IMR-90 (cell line): ENCODE results near the gene PARD3. TPM values are rescaled to one million over a fixed set of nuclear protein-coding genes. Genes with fewer than 3 reads are reported as not detected.

Experiments
- ATAC-seq: fragments of 200-7000 bp; cut with Tn5 transposase; 2 replicates; pipeline ENCODE4 v1.9.1; 2020; ENCODE audit warnings: low read depth, mild to moderate bottlenecking, moderate library complexity
- BruUV-seq: library from RNA; stranded (reverse); fragments of 400-500 nt; replicated peaks from 2 replicates; lab custom pipeline; 2021; lab: Mats Ljungman, UMichigan
- CTCF ChIA-PET: fragments of 300-600 bp; formaldehyde crosslinking; extraction: SDS; loops from one replicate; lab custom pipeline; 2021; ENCODE audit warnings: antibody characterized with exemption; lab: Yijun Ruan, JAX
- POLR2A ChIA-PET: fragments of 300-600 bp; sonication (Branson Sonifier 250); formaldehyde crosslinking; loops from one replicate; lab custom pipeline; 2022; ENCODE audit warnings: antibody characterized with exemption; ENCODE audit not compliant: unreplicated experiment; lab: Charles Lee
- DNase-seq: peaks from one replicate; pipeline ENCODE4 v3.0.0; 2013
- H2AFZ ChIP-seq: replicated peaks from 2 replicates; pipeline ENCODE3; 2013; ENCODE audit warnings: low read length, mild to moderate bottlenecking; ENCODE audit not compliant: poor library complexity
- H2AK5ac ChIP-seq: 2 replicates; pipeline ENCODE4 v1.6.1; 2013; ENCODE audit warnings: low read depth, low read length, inconsistent platforms
- H2AK9ac ChIP-seq: replicated peaks from 2 replicates; pipeline ENCODE3; 2013; ENCODE audit warnings: mild to moderate bottlenecking, low read depth, low read length, moderate library complexity; ENCODE audit not compliant: poor library complexity
- H2BK120ac ChIP-seq: 2 replicates; pipeline ENCODE4 v1.6.1; 2013; ENCODE audit warnings: low read depth, low read length, inconsistent platforms
- H2BK15ac ChIP-seq: 3 replicates; pipeline ENCODE4 v1.6.1; 2013; ENCODE audit warnings: low read depth, low read length, inconsistent platforms
- H2BK20ac ChIP-seq: 2 replicates; pipeline ENCODE4 v1.6.1; 2013; ENCODE audit warnings: low read depth, mild to moderate bottlenecking, inconsistent platforms, low read length, moderate library complexity
- H2BK5ac ChIP-seq: 2 replicates; pipeline ENCODE4 v1.6.1; 2013; ENCODE audit warnings: mild to moderate bottlenecking, low read depth, low read length, inconsistent platforms; ENCODE audit not compliant: poor library complexity, severe bottlenecking
- H3K14ac ChIP-seq: replicated peaks from 2 replicates; pipeline ENCODE4 v1.6.1; 2013; ENCODE audit warnings: low read depth, low read length, inconsistent platforms
- H3K18ac ChIP-seq: 2 replicates; pipeline ENCODE4 v1.6.1; 2013; ENCODE audit warnings: low read depth, low read length, control low read depth
- H3K23ac ChIP-seq: 2 replicates; pipeline ENCODE4 v1.6.1; 2013; ENCODE audit warnings: low read depth, low read length, inconsistent platforms
- H3K27ac ChIP-seq: 2 replicates; pipeline ENCODE4 v1.5.1; 2013; ENCODE audit warnings: mild to moderate bottlenecking, control low read depth, low read length; ENCODE audit not compliant: insufficient read depth
- H3K27me3 ChIP-seq: 2 replicates; pipeline ENCODE4 v1.6.1; 2013; ENCODE audit warnings: low read length; ENCODE audit not compliant: control insufficient read depth, insufficient read depth
- H3K36me3 ChIP-seq: 2 replicates; pipeline ENCODE4 v1.6.1; 2013; ENCODE audit warnings: low read length, mixed read lengths; ENCODE audit not compliant: control insufficient read depth, insufficient read depth
- H3K4ac ChIP-seq: 2 replicates; pipeline ENCODE4 v1.6.1; 2013; ENCODE audit warnings: low read depth, low read length, inconsistent platforms
- H3K4me1 ChIP-seq: 2 replicates; pipeline ENCODE4 v1.6.1; 2013; ENCODE audit warnings: low read length, mixed read lengths; ENCODE audit not compliant: control insufficient read depth, insufficient read depth
- H3K4me2 ChIP-seq: 2 replicates; pipeline ENCODE4 v1.6.1; 2013; ENCODE audit warnings: low read depth, mild to moderate bottlenecking, control low read depth, low read length, moderate library complexity
- H3K4me3 ChIP-seq: 2 replicates; pipeline ENCODE4 v1.5.1; 2013; ENCODE audit warnings: low read depth, mild to moderate bottlenecking, control low read depth, low read length, moderate library complexity; ENCODE audit not compliant: insufficient read depth
- H3K56ac ChIP-seq: 2 replicates; pipeline ENCODE4 v1.6.1; 2013; ENCODE audit warnings: low read length, inconsistent platforms; ENCODE audit not compliant: insufficient read depth; ENCODE audit errors: extremely low read depth
- H3K79me1 ChIP-seq, 2 experiments: 2 replicates each; pipeline ENCODE4 v1.6.1; 2013; ENCODE audit warnings: low read length in 2 of 2, inconsistent platforms in 1 of 2, low read depth in 1 of 2
- H3K9ac ChIP-seq: 2 replicates; pipeline ENCODE4 v1.6.1; 2013; ENCODE audit warnings: low read depth, low read length, control low read depth
- H3K9me1 ChIP-seq: 2 replicates; pipeline ENCODE4 v1.6.1; 2013; ENCODE audit warnings: low read length, inconsistent platforms; ENCODE audit not compliant: insufficient read depth
- H3K9me3 ChIP-seq: 2 replicates; pipeline ENCODE4 v1.6.1; 2013; ENCODE audit warnings: low read length; ENCODE audit not compliant: control insufficient read depth, insufficient read depth
- H4K20me1 ChIP-seq: 2 replicates; pipeline ENCODE4 v1.6.1; 2013; ENCODE audit warnings: low read length, inconsistent platforms; ENCODE audit not compliant: insufficient read depth
- H4K5ac ChIP-seq: 2 replicates; pipeline ENCODE4 v1.6.1; 2013; ENCODE audit warnings: mild to moderate bottlenecking, low read depth, low read length, control low read depth
- H4K8ac ChIP-seq, 2 experiments: 2 replicates each; pipeline ENCODE4 v1.6.1; 2013; ENCODE audit warnings: low read depth in 2 of 2, low read length in 2 of 2, control low read depth in 1 of 2, inconsistent platforms in 1 of 2
- H4K91ac ChIP-seq: 2 replicates; pipeline ENCODE4 v1.6.1; 2013; ENCODE audit warnings: low read depth, low read length, inconsistent platforms; ENCODE audit not compliant: insufficient read depth
- BHLHE40 ChIP-seq: fragments of 150-350 bp; IDR thresholded peaks from 2 replicates; pipeline ENCODE4 v1.6.1; 2016; ENCODE audit warnings: mild to moderate bottlenecking, low read depth, low read length
- FOS ChIP-seq: fragments of 150-350 bp; IDR thresholded peaks from 2 replicates; pipeline ENCODE4 v1.6.1; 2016; ENCODE audit warnings: low read depth, low read length
- MAFK ChIP-seq: IDR thresholded peaks from 2 replicates; pipeline ENCODE4 v1.6.1; 2012; ENCODE audit warnings: low read depth, low read length, improper control_type of control experiment
- SMC3 ChIP-seq: fragments of 150-350 bp; IDR thresholded peaks from 2 replicates; pipeline ENCODE4 v1.6.1; 2016; ENCODE audit warnings: low read depth, mild to moderate bottlenecking, antibody characterized with exemption, low read length, moderate library complexity
- WGBS, 2 experiments: methylation state at CpG; one replicate each; pipeline versions ENCODE4 v1.1.5 to v1.1.7; 2013; ENCODE audit warnings: missing lambda C conversion rate in 2 of 2; ENCODE audit not compliant: insufficient read length in 1 of 2; ENCODE audit errors: extremely low coverage in 2 of 2; 5-methylcytosine and 5-hydroxymethylcytosine counted together
- dilution Hi-C: fragments of 300-500 bp; cut with HindIII; formaldehyde crosslinking; loops from one replicate; pipeline ENCODE4 v1.14.3; 2018; ENCODE audit warnings: low sequenced_read_pairs; ENCODE audit not compliant: unreplicated experiment
- in situ Hi-C: fragments of 300-500 bp; cut with MboI; formaldehyde crosslinking; loops from 3 replicates; pipeline ENCODE4 v1.14.3; 2019; ENCODE audit warnings: low sequenced_read_pairs, inconsistent platforms, mixed read lengths
- intact Hi-C: fragments of 100-400 bp; cut with micrococcal nuclease; formaldehyde crosslinking; loops from 2 replicates; pipeline ENCODE4 v1.10.0; 2022
- polyA plus RNA-seq, 3 experiments: library from polyadenylated mRNA; depleted of rRNA; stranded (reverse); fragments of >200 nt; gene quantifications; 2 replicates each; pipeline ENCODE4 v1.2.3, GENCODE V29; 2012; ENCODE audit warnings: low replicate concordance in 1 of 3
- total RNA-seq: library from RNA; depleted of rRNA; stranded (reverse); fragments of >200 nt; gene quantifications from 2 replicates; pipeline ENCODE4 v1.2.3, GENCODE V29; 2012
- TF ChIP-seq, protein P1 (sequence below): fragments of 150-350 bp; IDR thresholded peaks from 2 replicates; pipeline ENCODE4 v1.6.1; 2017; ENCODE audit warnings: mild to moderate bottlenecking, antibody characterized with exemption, low read length, low read depth
- TF ChIP-seq, protein P2 (sequence below): fragments of 150-350 bp; IDR thresholded peaks from 2 replicates; pipeline ENCODE4 v1.6.1; 2016; ENCODE audit warnings: low read depth, mild to moderate bottlenecking, low read length, moderate library complexity, borderline replicate concordance

The PARD3 gene
- total and polyA plus RNA-seq, 2 of the 4 experiments (the other 2 are of a cell fraction), result 14.6 to 37.5 TPM

DNA sequence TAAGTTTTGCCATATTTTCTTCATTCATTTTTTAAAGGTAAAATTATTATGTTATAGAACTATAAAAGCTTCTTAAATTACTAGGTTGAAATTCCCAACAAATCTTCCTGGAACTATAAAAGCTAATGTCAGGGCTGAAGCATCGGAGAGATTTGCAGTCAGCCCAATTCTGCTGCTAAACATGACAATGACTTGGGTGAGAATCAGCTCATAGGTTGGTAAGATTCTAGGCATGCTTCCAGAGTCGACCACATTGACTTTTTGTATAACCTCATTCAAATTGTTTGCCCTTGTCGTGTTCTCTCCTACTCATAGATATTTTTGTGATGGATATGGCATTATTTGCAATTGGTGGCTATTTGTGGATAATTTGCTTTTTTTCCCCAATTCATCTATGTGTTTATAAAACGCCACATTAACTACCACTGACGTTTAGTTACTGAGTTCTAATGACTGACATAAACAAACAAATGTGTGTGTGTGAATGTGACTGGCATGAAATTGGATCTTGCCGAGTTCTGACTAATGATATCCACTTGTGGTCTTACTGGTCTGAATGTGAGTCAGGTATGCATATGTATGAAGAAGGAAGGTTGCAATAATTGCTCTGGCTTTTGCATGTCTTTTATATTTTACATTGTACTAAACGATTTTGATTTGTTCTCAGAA lies 579.8 kb downstream of the PARD3 start:
- H2BK20ac ChIP-seq, result no peak overlapping the region
- no peak overlapping the region for H2BK120ac ChIP-seq
- H3K56ac ChIP-seq, result no peak overlapping the region
- no peaks in the 10 kb centered on the region for H3K9me1 ChIP-seq
- peak overlapping the region; percentile 19; the same call in 1 of the 2 replicates for H3K4me2 ChIP-seq
- H4K91ac ChIP-seq, result no peak overlapping the region
- in situ Hi-C loops, result no loop called here
- H2AK5ac ChIP-seq, result no peak overlapping the region
- no peak overlapping the region for H2AFZ ChIP-seq
- no peaks in the 10 kb centered on the region for H3K36me3 ChIP-seq
- no peaks in the 10 kb centered on the region for H3K9me3 ChIP-seq
- H2BK15ac ChIP-seq, result no peak overlapping the region
- WGBS, 2 experiments, result no CpG with 5 or more reads among the region's 7 CpGs
- H3K4ac ChIP-seq, result no peak overlapping the region
- BruUV-seq, result no TSS peak
- no peak overlapping the region for H2BK5ac ChIP-seq
- H3K4me1 ChIP-seq, result peaks cover 5% of the 10 kb centered on the region
- ChIA-PET POLR2A (interaction anchor here (0.5 kb wide), 1 partner anchor 14 kb away, joined by 3 read pairs; no protein-coding TSS in a partner anchor), CTCF (no interaction called here)
- H3K18ac ChIP-seq, result no peak overlapping the region
- ATAC-seq, result no peak
- intact Hi-C loops, result no loop called here
- no peak overlapping the region for H3K23ac ChIP-seq
- no peaks in the 10 kb centered on the region for H3K27me3 ChIP-seq
- H3K27ac ChIP-seq, result no peak overlapping the region
- no peak overlapping the region for H3K9ac ChIP-seq
- H4K20me1 ChIP-seq, result no peaks in the 10 kb centered on the region
- dilution Hi-C loops, result no loop called here
- H3K79me1 ChIP-seq, result no peaks in the 10 kb centered on the region
- H2AK9ac ChIP-seq, result no peak overlapping the region
- no peak overlapping the region for H4K8ac ChIP-seq
- H3K14ac ChIP-seq, result no peak overlapping the region
- DNase-seq, result peak; percentile 83
- TF ChIP-seq BHLHE40 (no peak), MAFK (0 out of 2 replicates have a peak, but pooled peaks have one; percentile 5), SMC3 (no peak), FOS (no peak)
- TF ChIP-seq, protein P1, sequence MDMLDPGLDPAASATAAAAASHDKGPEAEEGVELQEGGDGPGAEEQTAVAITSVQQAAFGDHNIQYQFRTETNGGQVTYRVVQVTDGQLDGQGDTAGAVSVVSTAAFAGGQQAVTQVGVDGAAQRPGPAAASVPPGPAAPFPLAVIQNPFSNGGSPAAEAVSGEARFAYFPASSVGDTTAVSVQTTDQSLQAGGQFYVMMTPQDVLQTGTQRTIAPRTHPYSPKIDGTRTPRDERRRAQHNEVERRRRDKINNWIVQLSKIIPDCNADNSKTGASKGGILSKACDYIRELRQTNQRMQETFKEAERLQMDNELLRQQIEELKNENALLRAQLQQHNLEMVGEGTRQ, result no peak
- TF ChIP-seq, protein P2, sequence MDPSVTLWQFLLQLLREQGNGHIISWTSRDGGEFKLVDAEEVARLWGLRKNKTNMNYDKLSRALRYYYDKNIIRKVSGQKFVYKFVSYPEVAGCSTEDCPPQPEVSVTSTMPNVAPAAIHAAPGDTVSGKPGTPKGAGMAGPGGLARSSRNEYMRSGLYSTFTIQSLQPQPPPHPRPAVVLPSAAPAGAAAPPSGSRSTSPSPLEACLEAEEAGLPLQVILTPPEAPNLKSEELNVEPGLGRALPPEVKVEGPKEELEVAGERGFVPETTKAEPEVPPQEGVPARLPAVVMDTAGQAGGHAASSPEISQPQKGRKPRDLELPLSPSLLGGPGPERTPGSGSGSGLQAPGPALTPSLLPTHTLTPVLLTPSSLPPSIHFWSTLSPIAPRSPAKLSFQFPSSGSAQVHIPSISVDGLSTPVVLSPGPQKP, result no peak
- no peak overlapping the region for H4K5ac ChIP-seq
- H3K4me3 ChIP-seq, result no peak overlapping the region
